Measurements from ENCODE around the gene FOXP1. TPM values are rescaled to one million over a fixed set of nuclear protein-coding genes. Genes with fewer than 3 reads are reported as not detected.

The FOXP1 gene
- total RNA-seq, 1 experiment from 2014 or later, result 75.3 TPM

DNA sequence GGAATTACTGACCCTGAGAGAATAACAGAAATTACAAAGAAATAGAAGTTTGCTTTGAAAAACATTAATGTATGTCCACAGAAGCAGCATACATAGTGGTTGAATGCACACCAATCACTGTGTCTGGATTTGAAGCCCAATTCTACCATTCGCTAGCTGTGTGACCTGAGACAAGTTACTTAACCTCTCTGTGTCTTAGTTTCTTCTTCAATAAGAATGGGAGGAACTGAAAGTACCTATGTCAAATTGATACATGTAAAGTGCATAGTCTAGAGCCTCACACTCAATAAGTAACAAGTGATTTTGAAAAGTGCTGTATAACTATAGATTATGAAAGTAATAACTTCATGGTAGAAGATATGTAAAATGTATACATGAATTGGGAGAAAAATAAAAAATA lies 457.8 kb downstream of the FOXP1 start:
- H3K9me3 ChIP-seq (ENCODE audit: control insufficient read depth, low read depth, low read length), result no peaks in the 10 kb centered on the region
- no peak overlapping the region for H2BK20ac ChIP-seq (ENCODE audit: low read depth, low read length, poor library complexity, severe bottlenecking)
- H4K20me1 ChIP-seq (ENCODE audit: control insufficient read depth, insufficient read depth, insufficient read length), result no peaks in the 10 kb centered on the region
- no peak for DNase-seq
- H3K56ac ChIP-seq (ENCODE audit: insufficient read length, low read depth, low read length), result no peak overlapping the region
- no peak overlapping the region for H3K4ac ChIP-seq (ENCODE audit: low read depth, low read length)
- no peaks in the 10 kb centered on the region for H3K27me3 ChIP-seq (ENCODE audit: insufficient read depth, low read length)
- H3K4me1 ChIP-seq (ENCODE audit: insufficient read depth, low read length), result peaks cover 18% of the 10 kb centered on the region
- no peak overlapping the region for H3T11ph ChIP-seq (ENCODE audit: low read length)
- H3K23me2 ChIP-seq (ENCODE audit: insufficient read length, low read depth, low read length, poor library complexity, severe bottlenecking), result no peaks in the 10 kb centered on the region
- H3K18ac ChIP-seq (ENCODE audit: insufficient read length, low read depth, low read length), result no peak overlapping the region
- no peak overlapping the region for H2BK120ac ChIP-seq (ENCODE audit: low read depth, low read length, poor library complexity, severe bottlenecking)
- Mint-ChIP-seq H3K27ac (no peak overlapping the region), H3K27me3 (ENCODE audit: low read depth) (no peaks in the 10 kb centered on the region; the same call in 1 of the 2 replicates), H3K4me3 (no peak overlapping the region), H3K4me1 (peaks cover 39 to 44% of the 10 kb centered on the region in 2 experiments), H3K9me3 (no peaks in the 10 kb centered on the region), H3K36me3 (ENCODE audit: insufficient read depth in 1 of 3, low read depth in 3 of 3) (no peaks in the 10 kb centered on the region)
- H2BK5ac ChIP-seq (ENCODE audit: insufficient read length, low read length), result no peak overlapping the region
- H3K14ac ChIP-seq (ENCODE audit: insufficient read depth, low read length), result no peak overlapping the region
- TF ChIP-seq, protein P1, sequence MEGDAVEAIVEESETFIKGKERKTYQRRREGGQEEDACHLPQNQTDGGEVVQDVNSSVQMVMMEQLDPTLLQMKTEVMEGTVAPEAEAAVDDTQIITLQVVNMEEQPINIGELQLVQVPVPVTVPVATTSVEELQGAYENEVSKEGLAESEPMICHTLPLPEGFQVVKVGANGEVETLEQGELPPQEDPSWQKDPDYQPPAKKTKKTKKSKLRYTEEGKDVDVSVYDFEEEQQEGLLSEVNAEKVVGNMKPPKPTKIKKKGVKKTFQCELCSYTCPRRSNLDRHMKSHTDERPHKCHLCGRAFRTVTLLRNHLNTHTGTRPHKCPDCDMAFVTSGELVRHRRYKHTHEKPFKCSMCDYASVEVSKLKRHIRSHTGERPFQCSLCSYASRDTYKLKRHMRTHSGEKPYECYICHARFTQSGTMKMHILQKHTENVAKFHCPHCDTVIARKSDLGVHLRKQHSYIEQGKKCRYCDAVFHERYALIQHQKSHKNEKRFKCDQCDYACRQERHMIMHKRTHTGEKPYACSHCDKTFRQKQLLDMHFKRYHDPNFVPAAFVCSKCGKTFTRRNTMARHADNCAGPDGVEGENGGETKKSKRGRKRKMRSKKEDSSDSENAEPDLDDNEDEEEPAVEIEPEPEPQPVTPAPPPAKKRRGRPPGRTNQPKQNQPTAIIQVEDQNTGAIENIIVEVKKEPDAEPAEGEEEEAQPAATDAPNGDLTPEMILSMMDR (conservative IDR thresholded peaks at IDR 0.05), result no peak
- H2AFZ ChIP-seq (ENCODE audit: low read length), result no peak overlapping the region
- H3K23ac ChIP-seq (ENCODE audit: insufficient read length, low read depth, low read length), result no peak overlapping the region
- H3K4me2 ChIP-seq (ENCODE audit: insufficient read depth, insufficient read length, low read length), result no peak overlapping the region
- no peak overlapping the region for H2AK5ac ChIP-seq (ENCODE audit: insufficient read length, low read length)
- no peak overlapping the region for H3K27ac ChIP-seq (ENCODE audit: insufficient read length, low read depth, low read length)
- no peaks in the 10 kb centered on the region for H3K79me1 ChIP-seq (ENCODE audit: insufficient read depth, low read depth, low read length, poor library complexity, severe bottlenecking)
- H2BK12ac ChIP-seq (ENCODE audit: insufficient read length, low read depth, low read length), result no peak overlapping the region
- no peak overlapping the region for H3K9ac ChIP-seq (ENCODE audit: extremely low read depth, insufficient read length, low read length)
- H4K8ac ChIP-seq (replicated peaks; ENCODE audit: insufficient read length, low read depth, low read length), result no peak overlapping the region
- WGBS (ENCODE audit: extremely low coverage, insufficient read length, low lambda C conversion rate), result no CpG with 5 or more reads among the region's 1 CpG
- H4K91ac ChIP-seq (ENCODE audit: insufficient read length, low read depth, low read length), result no peak overlapping the region
- no peaks in the 10 kb centered on the region for H3K79me2 ChIP-seq (ENCODE audit: insufficient read depth, low read length)
- H2BK15ac ChIP-seq (ENCODE audit: low read depth, low read length), result no peak overlapping the region
- H4K5ac ChIP-seq (ENCODE audit: insufficient read length, low read depth, low read length), result no peak overlapping the region

Measured in H9 (cell line).